Upper lobe of left lung (tissue), 6 donors: ENCODE measurements around the gene PHAF1. TPM values are rescaled to one million over a fixed set of nuclear protein-coding genes. Genes with fewer than 3 reads are reported as not detected.

Source experiments
- ATAC-seq, 2 donors: fragments of 200-7000 bp; cut with Tn5 transposase; one replicate each; pipeline ENCODE4 v1.9.1; 2022; ENCODE audit warnings: mild to moderate bottlenecking in 2 of 2, moderate library complexity in 2 of 2; ENCODE audit not compliant: low FRiP score in 2 of 2
- DNase-seq, 2 donors: peaks; one replicate each; pipeline ENCODE4 v3.0.0-alpha.2; 2019 to 2020
- H3K27ac ChIP-seq, 4 donors: fragments of 200-600 bp; sonication (generic); one replicate each; pipeline ENCODE4 v1.5.1; 2016 to 2019
- H3K27me3 ChIP-seq, 4 donors: fragments of 200-600 bp; sonication (generic); one replicate each; pipeline ENCODE4 v1.5.1; 2017 to 2019
- H3K36me3 ChIP-seq, 4 donors: fragments of 200-600 bp; sonication (generic); one replicate each; pipeline ENCODE4 v1.5.1; 2016 to 2019
- H3K4me1 ChIP-seq, 4 donors: fragments of 200-600 bp; sonication (generic); one replicate each; pipeline ENCODE4 v1.5.1; 2018 to 2019
- H3K4me3 ChIP-seq, 4 donors: fragments of 200-600 bp; sonication (generic); one replicate each; pipeline ENCODE4 v1.5.1; 2017 to 2019; ENCODE audit warnings: mild to moderate bottlenecking in 2 of 4, moderate library complexity in 1 of 4
- H3K9me3 ChIP-seq, 4 donors: fragments of 200-600 bp; sonication (generic); one replicate each; pipeline ENCODE4 v1.5.1; 2018 to 2019
- CTCF ChIP-seq, 6 experiments: fragments of 450-650 bp in 4 of 6; fragments of 200-600 bp in 2 of 6; sonication (generic) in 2 of 6; IDR thresholded peaks; one replicate each; pipeline ENCODE4 v1.5.1; 2016 to 2019; ENCODE audit warnings: antibody characterized with exemption in 6 of 6
- EP300 ChIP-seq, 4 donors: sonication (generic); formaldehyde crosslinking; IDR thresholded peaks; one replicate each; pipeline ENCODE4 v1.5.1; 2017; ENCODE audit warnings: antibody characterized with exemption in 4 of 4, control low read depth in 2 of 4
- POLR2A ChIP-seq, 4 donors: fragments of 450-650 bp; IDR thresholded peaks; one replicate each; pipeline ENCODE4 v1.5.1; 2016 to 2017; ENCODE audit warnings: antibody characterized with exemption in 4 of 4, mild to moderate bottlenecking in 2 of 4
- POLR2AphosphoS5 ChIP-seq, 2 donors: sonication (generic); formaldehyde crosslinking; IDR thresholded peaks; one replicate each; pipeline ENCODE4 v1.5.1; 2017; ENCODE audit warnings: antibody characterized with exemption in 2 of 2
- WGBS, 2 donors: methylation state at CpG; one replicate each; pipeline ENCODE4 v1.1.5; 2017 to 2018; 5-methylcytosine and 5-hydroxymethylcytosine counted together
- total RNA-seq, 6 donors: library from RNA; depleted of rRNA in 4 of 6; stranded (reverse); fragments of >200 nt in 4 of 6; gene quantifications; one replicate each; pipeline versions ENCODE4 v1.1.0 to v1.2.1, GENCODE V29; 2016 to 2021
- donor health status: DM: no; HTN: no; CAD: no; lungs with moderate emphysema.
- donor health status: DM: no; HTN: yes; CAD: no; lungs with severe emphysema.

Gene PHAF1
- total RNA-seq, 6 donors from 2014 or later, result 16.0 to 32.3 (median 21.9) TPM

GRCh38 chr16:67150833-67151396 lies 41.2 kb downstream of the PHAF1 start, which contains the start of gene B3GNT9:
Gene B3GNT9, minus strand, starts transcription at chr16:67150998. Its CDS starts 513 bp downstream, at chr16:67150485.
- TF ChIP-seq POLR2A (IDR thresholded peaks at IDR 0.05), result peak in 1 of 4 donors; percentile 40
- TF ChIP-seq EP300 (IDR thresholded peaks at IDR 0.05), result no peak
- TF ChIP-seq POLR2AphosphoS5 (IDR thresholded peaks at IDR 0.05), result peak in 1 of 2 donors; percentile 18
- no peak for TF ChIP-seq CTCF (IDR thresholded peaks at IDR 0.05)
- H3K27ac ChIP-seq, result peak within 1 kb of the TSS; percentile 65 to 86 (median 80)
- 0 to 5% methylated on average over 2 to 20 of the region's 34 CpGs for WGBS, 2 donors

GRCh38 chr16:67151431-67152097 lies 41.8 kb downstream of the PHAF1 start:
- Histone ChIP-seq H3K4me3 (peak overlapping the region in 2 of 4 donors; percentile 61 to 68), H3K27me3 (peaks cover 0 to 4% (median 0%) of the 10 kb centered on the region in 4 donors), H3K36me3 (peaks cover 7 to 21% (median 19%) of the 10 kb centered on the region in 4 donors), H3K9me3 (no peaks in the 10 kb centered on the region), H3K27ac (peak overlapping the region in 3 of 4 donors; percentile 65 to 86 (median 84)), H3K4me1 (peaks cover 23 to 48% (median 27%) of the 10 kb centered on the region in 4 donors)
- DNase-seq (no peak), ATAC-seq (no peak)
- 62 to 67% methylated on average over 1 to 8 of the region's 8 CpGs for WGBS, 2 donors
- TF ChIP-seq EP300 (IDR thresholded peaks at IDR 0.05) (no peak), POLR2A (IDR thresholded peaks at IDR 0.05) (no peak), CTCF (IDR thresholded peaks at IDR 0.05) (no peak), POLR2AphosphoS5 (IDR thresholded peaks at IDR 0.05) (no peak)

More at GRCh38 chr16:67150833-67151396, 41.2 kb downstream of the PHAF1 start, which contains the start of gene B3GNT9:
- Histone ChIP-seq H3K4me3 (peak within 1 kb of the TSS; percentile 61 to 68 (median 62)), H3K27me3 (peaks cover 0 to 4% (median 0%) of the 10 kb centered on the region in 4 donors), H3K4me1 (peaks cover 23 to 42% (median 26%) of the 10 kb centered on the region in 4 donors), H3K9me3 (no peaks in the 10 kb centered on the region), H3K36me3 (peaks cover 9 to 27% (median 25%) of the 10 kb centered on the region in 4 donors)
- peak; percentile 76 to 93 for DNase-seq
- ATAC-seq, result peak; percentile 80 to 87

GRCh38 chr16:67154578-67155294 lies 45.0 kb downstream of the PHAF1 start:
- Histone ChIP-seq H3K36me3 (no peaks in the 10 kb centered on the region), H3K4me3 (peak overlapping the region in 1 of 4 donors; percentile 33), H3K27ac (no peak overlapping the region), H3K9me3 (no peaks in the 10 kb centered on the region), H3K4me1 (peaks cover 35 to 56% (median 39%) of the 10 kb centered on the region in 4 donors), H3K27me3 (peaks cover 0 to 4% (median 0%) of the 10 kb centered on the region in 4 donors)
- WGBS, 2 donors, result 47 to 69% methylated on average over 9 to 59 of the region's 61 CpGs
- no peak for TF ChIP-seq POLR2A (IDR thresholded peaks at IDR 0.05)
- TF ChIP-seq EP300 (IDR thresholded peaks at IDR 0.05), result no peak
- no peak for TF ChIP-seq CTCF (IDR thresholded peaks at IDR 0.05)
- no peak for TF ChIP-seq POLR2AphosphoS5 (IDR thresholded peaks at IDR 0.05)
- no peak for ATAC-seq
- peak in 1 of 2 donors; percentile 79 for DNase-seq

GRCh38 chr16:67155295-67156142 lies 45.8 kb downstream of the PHAF1 start:
- peak; percentile 98 to 100 (median 99) for TF ChIP-seq CTCF (IDR thresholded peaks at IDR 0.05)
- TF ChIP-seq POLR2AphosphoS5 (IDR thresholded peaks at IDR 0.05), result no peak
- no peak for TF ChIP-seq EP300 (IDR thresholded peaks at IDR 0.05)
- TF ChIP-seq POLR2A (IDR thresholded peaks at IDR 0.05), result no peak
- DNase-seq, result peak; percentile 79 to 98

More at GRCh38 chr16:67155295-67156142, 45.8 kb downstream of the PHAF1 start:
- H3K36me3 ChIP-seq, result no peaks in the 10 kb centered on the region
- H3K27me3 ChIP-seq, result no peaks in the 10 kb centered on the region
- H3K27ac ChIP-seq, result no peak overlapping the region
- peak overlapping the region in 1 of 4 donors; percentile 33 for H3K4me3 ChIP-seq
- WGBS, 2 donors, result 15 to 22% methylated on average over 47 to 69 of the region's 74 CpGs
- no peaks in the 10 kb centered on the region for H3K9me3 ChIP-seq
- peaks cover 32 to 55% (median 36%) of the 10 kb centered on the region in 4 donors for H3K4me1 ChIP-seq
- ATAC-seq, result peak; percentile 68 to 74
